Smooth muscle cell (in vitro differentiated cells): ENCODE data around the gene ENPP3. TPM values are rescaled to one million over a fixed set of nuclear protein-coding genes. Genes with fewer than 3 reads are reported as not detected.

Source experiments
- DNase-seq: peaks from one replicate; lab custom pipeline; 2025; ENCODE audit not compliant: unreplicated experiment; lab: John Stamatoyannopoulos, UW
- H2AFZ ChIP-seq: fragments of 200-600 bp; sonication (generic); 2 replicates; pipeline ENCODE4 v1.6.0; 2016; ENCODE audit warnings: antibody characterized with exemption, low read depth, mild to moderate bottlenecking
- H3F3A ChIP-seq: fragments of 200-600 bp; sonication (generic); 2 replicates; pipeline ENCODE4 v1.6.0; 2017; ENCODE audit warnings: antibody characterized with exemption, low read depth
- H3K27ac ChIP-seq: fragments of 200-600 bp; sonication (generic); 2 replicates; pipeline ENCODE4 v1.5.1; 2016; ENCODE audit warnings: low read depth, mild to moderate bottlenecking
- H3K27me3 ChIP-seq: fragments of 200-600 bp; sonication (generic); 2 replicates; pipeline ENCODE4 v1.6.1; 2016; ENCODE audit warnings: low read depth, mild to moderate bottlenecking
- H3K36me3 ChIP-seq: fragments of 200-600 bp; sonication (generic); 2 replicates; pipeline ENCODE4 v1.5.1; 2016; ENCODE audit warnings: low read depth
- H3K4me1 ChIP-seq: fragments of 200-600 bp; sonication (generic); 2 replicates; pipeline ENCODE4 v1.5.1; 2016; ENCODE audit warnings: low read depth
- H3K4me2 ChIP-seq: fragments of 200-600 bp; sonication (generic); 2 replicates; pipeline ENCODE4 v1.6.0; 2016; ENCODE audit warnings: mild to moderate bottlenecking
- H3K4me3 ChIP-seq: fragments of 200-600 bp; sonication (generic); 2 replicates; pipeline ENCODE4 v1.5.1; 2016; ENCODE audit warnings: mild to moderate bottlenecking
- H3K79me2 ChIP-seq: fragments of 200-600 bp; sonication (generic); 2 replicates; pipeline ENCODE4 v1.6.0; 2016; ENCODE audit warnings: low read depth, mild to moderate bottlenecking
- H3K9ac ChIP-seq: fragments of 200-600 bp; sonication (generic); 2 replicates; pipeline ENCODE4 v1.6.0; 2016; ENCODE audit warnings: low read depth
- H3K9me3 ChIP-seq: fragments of 200-600 bp; sonication (generic); replicated peaks from 2 replicates; pipeline ENCODE4 v1.5.1; 2016; ENCODE audit warnings: low read depth
- H4K20me1 ChIP-seq: fragments of 200-600 bp; sonication (generic); 2 replicates; pipeline ENCODE4 v1.6.0; 2016; ENCODE audit warnings: low read depth
- WGBS: methylation state at CpG from one replicate; pipeline ENCODE4 v1.1.7; 2016; ENCODE audit warnings: low lambda C conversion rate; 5-methylcytosine and 5-hydroxymethylcytosine counted together
- polyA plus RNA-seq: library from polyadenylated mRNA; unstranded; fragments of >200 nt; fragmentation: Nextera tagmentation; extraction: Ambion mirVana; gene quantifications from 2 replicates; pipeline ENCODE4 v1.2.1, GENCODE V29; 2016
- total RNA-seq: library from RNA; depleted of rRNA; stranded (reverse); fragments of >200 nt; gene quantifications from 2 replicates; pipeline ENCODE4 v1.2.3, GENCODE V29; 2014
- TF ChIP-seq, protein P1 (sequence below): fragments of 200-600 bp; sonication (generic); IDR thresholded peaks from 2 replicates; pipeline ENCODE4 v1.5.1; 2017; ENCODE audit warnings: borderline replicate concordance, mild to moderate bottlenecking, antibody characterized with exemption; ENCODE audit not compliant: insufficient read depth, poor library complexity, severe bottlenecking

The ENPP3 gene
- total and polyA plus RNA-seq, 2 experiments from 2014 or later: 0.16 to 0.18 TPM

DNA sequence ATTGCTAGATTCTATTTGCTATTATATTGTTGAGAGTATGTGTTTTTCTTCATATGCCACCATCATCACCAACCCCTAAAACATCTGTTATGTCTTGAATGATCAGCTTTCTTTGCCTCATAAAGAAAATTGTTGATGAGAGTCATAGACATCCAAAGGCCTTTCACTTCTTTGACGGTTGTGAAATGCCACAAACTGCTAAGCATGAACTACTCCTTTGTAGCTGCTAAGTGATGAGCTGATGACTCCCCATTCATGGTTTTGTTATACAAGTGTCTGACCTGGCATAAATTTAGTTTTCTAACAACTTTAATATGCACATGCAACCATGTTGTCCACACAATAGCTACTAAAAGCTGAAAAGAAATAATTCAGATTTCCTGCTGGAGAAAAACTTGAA lies 8.4 kb upstream of the ENPP3 start:
- DNase-seq: no peak
- peak overlapping the region; percentile 82 for H2AFZ ChIP-seq
- TF ChIP-seq, protein P1, sequence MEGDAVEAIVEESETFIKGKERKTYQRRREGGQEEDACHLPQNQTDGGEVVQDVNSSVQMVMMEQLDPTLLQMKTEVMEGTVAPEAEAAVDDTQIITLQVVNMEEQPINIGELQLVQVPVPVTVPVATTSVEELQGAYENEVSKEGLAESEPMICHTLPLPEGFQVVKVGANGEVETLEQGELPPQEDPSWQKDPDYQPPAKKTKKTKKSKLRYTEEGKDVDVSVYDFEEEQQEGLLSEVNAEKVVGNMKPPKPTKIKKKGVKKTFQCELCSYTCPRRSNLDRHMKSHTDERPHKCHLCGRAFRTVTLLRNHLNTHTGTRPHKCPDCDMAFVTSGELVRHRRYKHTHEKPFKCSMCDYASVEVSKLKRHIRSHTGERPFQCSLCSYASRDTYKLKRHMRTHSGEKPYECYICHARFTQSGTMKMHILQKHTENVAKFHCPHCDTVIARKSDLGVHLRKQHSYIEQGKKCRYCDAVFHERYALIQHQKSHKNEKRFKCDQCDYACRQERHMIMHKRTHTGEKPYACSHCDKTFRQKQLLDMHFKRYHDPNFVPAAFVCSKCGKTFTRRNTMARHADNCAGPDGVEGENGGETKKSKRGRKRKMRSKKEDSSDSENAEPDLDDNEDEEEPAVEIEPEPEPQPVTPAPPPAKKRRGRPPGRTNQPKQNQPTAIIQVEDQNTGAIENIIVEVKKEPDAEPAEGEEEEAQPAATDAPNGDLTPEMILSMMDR: no peak

DNA sequence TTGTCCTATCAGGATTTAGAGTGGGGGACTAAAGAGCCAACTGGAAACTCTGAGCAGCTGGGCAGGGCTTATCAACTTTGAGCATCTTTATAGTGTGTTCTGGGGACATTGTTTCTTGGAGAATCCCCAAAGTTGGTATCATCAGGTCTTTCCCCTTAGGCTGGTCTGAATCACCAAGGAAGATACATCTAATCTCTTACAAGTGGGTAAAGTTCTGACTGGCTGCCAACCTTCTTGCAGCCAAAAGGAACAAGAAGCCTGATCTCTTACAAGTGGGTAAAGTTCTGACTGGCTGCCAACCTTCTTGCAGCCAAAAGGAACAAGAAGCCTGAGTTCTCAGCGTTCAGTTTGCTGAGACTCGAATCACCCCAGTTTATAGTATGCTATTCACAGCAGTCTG lies 7.5 kb upstream of the ENPP3 start:
- H3K27me3 ChIP-seq: no peaks in the 10 kb centered on the region
- H3K79me2 ChIP-seq: peaks cover 20% of the 10 kb centered on the region
- H3K4me2 ChIP-seq: no peak overlapping the region
- H3K4me3 ChIP-seq: no peak overlapping the region
- H3K4me1 ChIP-seq: peaks cover 7% of the 10 kb centered on the region
- DNase-seq: no peak
- peaks cover 2% of the 10 kb centered on the region for H3K36me3 ChIP-seq
- H3K9me3 ChIP-seq: no peaks in the 10 kb centered on the region
- no peaks in the 10 kb centered on the region for H3F3A ChIP-seq
- no peak overlapping the region for H3K27ac ChIP-seq
- TF ChIP-seq, protein P1: no peak
- H2AFZ ChIP-seq: no peak overlapping the region
- no peaks in the 10 kb centered on the region for H4K20me1 ChIP-seq
- 89% methylated on average over 2 of the region's 2 CpGs for WGBS
- no peak overlapping the region for H3K9ac ChIP-seq

More for the DNA sequence above, 8.4 kb upstream of the ENPP3 start:
- Histone ChIP-seq H3K79me2 (peaks cover 20% of the 10 kb centered on the region), H3K27ac (no peak overlapping the region), H3K36me3 (peaks cover 8% of the 10 kb centered on the region), H4K20me1 (no peaks in the 10 kb centered on the region), H3K4me3 (peak overlapping the region; percentile 89), H3K9me3 (no peaks in the 10 kb centered on the region), H3K9ac (no peak overlapping the region), H3K4me1 (peaks cover 7% of the 10 kb centered on the region), H3K27me3 (no peaks in the 10 kb centered on the region), H3F3A (no peaks in the 10 kb centered on the region), H3K4me2 (peak overlapping the region; percentile 80)
- WGBS: 62% methylated on average over 1 of the region's 1 CpG

DNA sequence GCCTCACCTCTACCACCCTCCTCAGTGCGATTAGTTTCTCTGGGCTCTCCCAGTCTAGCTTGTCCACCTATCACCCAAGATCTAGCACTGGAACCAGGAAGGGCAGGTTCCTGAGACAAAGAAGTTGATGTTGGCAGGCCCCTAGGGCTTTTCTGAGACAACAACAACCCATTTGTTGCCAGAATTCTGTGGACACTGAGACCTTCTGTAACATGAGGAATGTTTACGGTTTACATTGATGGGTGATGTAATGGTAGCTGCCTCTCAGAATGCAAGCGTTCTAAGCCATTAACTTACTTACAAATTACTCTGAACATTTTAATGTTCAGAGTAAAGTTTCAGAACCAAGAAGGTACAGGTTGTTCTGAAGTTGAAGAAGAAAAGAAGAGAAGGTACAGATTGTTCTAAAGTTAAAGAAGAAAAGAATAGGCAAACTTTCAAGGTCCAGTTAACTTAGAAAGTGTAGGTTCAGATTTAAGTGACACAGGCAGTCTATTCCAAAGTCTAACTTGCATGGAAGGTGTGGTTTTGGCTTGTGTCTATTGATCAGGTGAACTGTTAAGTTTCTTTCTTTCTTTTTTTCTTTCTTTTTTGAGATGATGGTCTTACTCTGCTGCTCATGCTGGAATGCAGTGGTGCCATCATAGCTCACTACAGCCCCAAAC lies 5.3 kb upstream of the ENPP3 start:
- H3K4me1 ChIP-seq: peaks cover 7% of the 10 kb centered on the region
- no peak overlapping the region for H3K27ac ChIP-seq

More for the DNA sequence above, 5.3 kb upstream of the ENPP3 start:
- no peak for DNase-seq
- TF ChIP-seq, protein P1: no peak
- H4K20me1 ChIP-seq: no peaks in the 10 kb centered on the region
- H3K4me3 ChIP-seq: no peak overlapping the region
- no peaks in the 10 kb centered on the region for H3K9me3 ChIP-seq
- no peaks in the 10 kb centered on the region for H3F3A ChIP-seq
- H3K4me2 ChIP-seq: no peak overlapping the region
- H3K27me3 ChIP-seq: no peaks in the 10 kb centered on the region
- no peak overlapping the region for H2AFZ ChIP-seq
- H3K36me3 ChIP-seq: no peaks in the 10 kb centered on the region
- H3K79me2 ChIP-seq: peaks cover 10% of the 10 kb centered on the region
- no peak overlapping the region for H3K9ac ChIP-seq
- 80% methylated on average over 3 of the region's 3 CpGs for WGBS
